NT2/D1 (cell line): ENCODE measurements around the gene TK2.

ENCODE experiments used
- SUZ12 ChIP-seq: IDR thresholded peaks from 2 replicates; pipeline ENCODE4 v1.6.1; 2011; ENCODE audit not compliant: insufficient read length, insufficient read depth; ENCODE audit errors: extremely low read depth
- YY1 ChIP-seq: IDR thresholded peaks from 2 replicates; pipeline ENCODE4 v1.6.1; 2011; ENCODE audit not compliant: insufficient read length, insufficient read depth
- ZNF274 ChIP-seq: IDR thresholded peaks from 2 replicates; pipeline ENCODE4 v1.6.1; 2011; ENCODE audit warnings: mild to moderate bottlenecking, low read depth, low read length

- TF ChIP-seq SUZ12 (no peak), YY1 (no peak), ZNF274 (no peak)
These were observed 4.6 kb upstream of the TK2 start for GRCh38 chr16:66554495-66554894.
